ENCODE measurements around the gene AKAP11. TPM values are rescaled to one million over a fixed set of nuclear protein-coding genes. Genes with fewer than 3 reads are reported as not detected.

Gene AKAP11
- total and polyA plus RNA-seq, 2 of the 13 experiments (the other 11 are each of a cell fraction or from before 2014, with no cell fraction given), result 7.2 to 9.8 TPM

DNA sequence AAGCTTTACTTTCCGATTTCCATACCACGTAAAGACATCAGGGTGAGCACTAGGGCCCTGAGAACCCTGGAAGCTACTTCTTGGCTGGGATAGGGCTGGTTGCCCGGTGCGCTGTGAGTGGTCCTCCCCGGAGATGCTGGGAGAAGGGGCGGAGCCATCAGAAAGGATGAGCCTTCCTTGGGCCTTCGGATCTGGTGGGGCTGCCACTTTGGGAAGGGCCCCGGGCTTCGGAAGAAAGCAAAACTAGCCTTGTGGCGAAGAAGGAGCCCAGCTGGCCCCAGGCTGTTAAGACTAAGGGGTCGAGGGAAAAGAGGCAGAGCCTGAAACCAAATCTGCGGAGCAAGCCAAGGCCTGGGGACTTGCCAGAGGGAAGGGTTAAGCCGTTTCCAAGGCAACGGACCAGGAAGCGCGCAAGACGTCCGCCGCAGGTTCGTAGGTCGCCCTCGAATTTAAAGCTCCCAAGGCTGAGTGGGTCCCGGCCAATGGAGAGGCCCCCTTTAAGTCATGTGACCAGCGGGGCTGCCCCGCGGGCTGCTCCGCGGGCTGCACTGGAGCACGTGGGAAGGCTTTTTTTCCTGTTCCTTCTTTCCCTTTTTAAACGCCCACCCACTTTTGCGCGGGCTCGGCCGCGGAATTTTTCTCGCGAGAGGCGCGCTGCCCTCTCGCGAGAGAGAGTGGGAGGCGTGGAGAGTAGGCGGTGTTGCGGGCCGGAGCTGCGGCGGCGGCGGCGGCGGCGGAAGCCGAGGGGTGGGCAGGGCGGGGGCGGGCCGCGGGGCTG, 426 bp upstream of the AKAP11 start (continued):
- TF ChIP-seq ZNF660 (CRISPR knock-in tag; IDR thresholded peaks at IDR 0.05; ENCODE audit: borderline replicate concordance, low read depth), result no peak
- TF ChIP-seq HNRNPL (IDR thresholded peaks at IDR 0.05; ENCODE audit: low read depth, low read length), result 0 out of 2 replicates have a peak, but pooled peaks have one; percentile 23
- no peak for TF ChIP-seq KDM6A (CRISPR knock-in tag; IDR thresholded peaks at IDR 0.05; ENCODE audit: low read depth)
- TF ChIP-seq THAP8 (CRISPR knock-in tag; IDR thresholded peaks at IDR 0.05; ENCODE audit: borderline replicate concordance), result no peak
- no peak for TF ChIP-seq ZNF83 (CRISPR knock-in tag; IDR thresholded peaks at IDR 0.05; ENCODE audit: borderline replicate concordance)
- no peak for TF ChIP-seq NR3C1 (CRISPR knock-in tag; IDR thresholded peaks at IDR 0.05)
- TF ChIP-seq ERF (CRISPR knock-in tag; IDR thresholded peaks at IDR 0.05), result peak; percentile 82; the same call in 1 of the 2 replicates
- TF ChIP-seq HNRNPK (IDR thresholded peaks at IDR 0.05; ENCODE audit: low read depth, low read length, poor library complexity, severe bottlenecking), result no peak
- peak; percentile 78; the same call in 1 of the 2 replicates for TF ChIP-seq ZBED4 (CRISPR knock-in tag; IDR thresholded peaks at IDR 0.05; ENCODE audit: borderline replicate concordance)
- no peak for TF ChIP-seq ZNF260 (CRISPR knock-in tag; IDR thresholded peaks at IDR 0.05; ENCODE audit: borderline replicate concordance, low read depth)
- TF ChIP-seq USF2 (IDR thresholded peaks at IDR 0.05; ENCODE audit: low read depth, low read length), result peak; percentile 87
- peak; percentile 91; the same call in 1 of the 2 replicates for TF ChIP-seq USF2 (CRISPR knock-in tag; IDR thresholded peaks at IDR 0.05; ENCODE audit: borderline replicate concordance)
- no peak for TF ChIP-seq ZNF513 (CRISPR knock-in tag; conservative IDR thresholded peaks at IDR 0.05)
- no peak for TF ChIP-seq ZNF263 (CRISPR knock-in tag; IDR thresholded peaks at IDR 0.05)
- TF ChIP-seq FOXA1 (IDR thresholded peaks at IDR 0.05), result no peak
- TF ChIP-seq FOXA1 (CRISPR knock-in tag; IDR thresholded peaks at IDR 0.05), result no peak
- TF ChIP-seq GMEB1 (CRISPR knock-in tag; IDR thresholded peaks at IDR 0.05; ENCODE audit: borderline replicate concordance), result peak; percentile 60; the same call in 1 of the 2 replicates
- no peak for TF ChIP-seq ZNF501 (CRISPR knock-in tag; IDR thresholded peaks at IDR 0.05)
